SK-MEL-5 (cell line): ENCODE results near the gene ANXA2R. TPM values are rescaled to one million over a fixed set of nuclear protein-coding genes. Genes with fewer than 3 reads are reported as not detected.

Experiments
- DNase-seq: peaks from one replicate; pipeline ENCODE4 v3.0.0-alpha.2; 2016; ENCODE audit warnings: low read depth, low spot score
- in situ Hi-C: cut with HindIII; loops from 2 replicates; pipeline ENCODE4 v1.10.0; 2016; ENCODE audit warnings: low sequenced_read_pairs, high pct_unique_total_duplicates, low pct_unique_long_range_greater_than_20kb
- total RNA-seq: library from RNA; depleted of rRNA; stranded (reverse); fragments of >200 nt; shearing (Covaris generic); gene quantifications from 2 replicates; pipeline ENCODE4 v1.2.3, GENCODE V29; 2014; rRNA removed

ANXA2R gene
- total RNA-seq, 1 experiment from 2014 or later = 0.45 TPM

GRCh38 chr5:42991404-42992087 is 48.6 kb downstream of the ANXA2R start:
- in situ Hi-C loops = no loop called here
- DNase-seq = no peak

GRCh38 chr5:42990892-42991291 is 49.2 kb downstream of the ANXA2R start:
- DNase-seq = no peak
- in situ Hi-C loops = no loop called here

Other genes with a start within 250 kb of the ANXA2R start
- 5.3 and 7.2 TPM in 2 replicates for gene SELENOP, start 228.4 kb downstream of the ANXA2R start, total RNA-seq
- 45.9 and 50.1 TPM in 2 replicates for gene ZNF131, start 80.6 kb upstream of the ANXA2R start, total RNA-seq
- 0.19 and 0.61 TPM in 2 replicates for gene NIM1K, start 151.9 kb upstream of the ANXA2R start, total RNA-seq